HFF-Myc (cell line): Measurements from ENCODE around the gene PRDM16.

ENCODE experiments used
- DNase-seq: peaks from one replicate; pipeline ENCODE4 v3.0.0-alpha.2; 2011; ENCODE audit warnings: low read depth; ENCODE audit errors: extremely low read depth
- H3K4me3 ChIP-seq: replicated peaks from 2 replicates; pipeline ENCODE4 v1.5.1; 2011; ENCODE audit warnings: low read depth, mild to moderate bottlenecking, control low read depth, low read length
- CTCF ChIP-seq: IDR thresholded peaks from 2 replicates; pipeline ENCODE4 v1.5.1; 2012; ENCODE audit warnings: mild to moderate bottlenecking, low read depth, low read length, control low read depth; ENCODE audit errors: missing control alignments

The PRDM16 gene

GRCh38 chr1:3459940-3460671 is 391.1 kb downstream of the PRDM16 start:
- TF ChIP-seq CTCF: no peak
- DNase-seq: no peak
- H3K4me3 ChIP-seq: no peak overlapping the region

GRCh38 chr1:3460672-3461131 is 391.7 kb downstream of the PRDM16 start:
- no peak overlapping the region for H3K4me3 ChIP-seq
- TF ChIP-seq CTCF: no peak
- DNase-seq: no peak

GRCh38 chr1:3461238-3461933 is 392.4 kb downstream of the PRDM16 start:
- no peak for TF ChIP-seq CTCF
- no peak overlapping the region for H3K4me3 ChIP-seq
- no peak for DNase-seq

- no peak for DNase-seq
- no peak overlapping the region for H3K4me3 ChIP-seq
- TF ChIP-seq CTCF: no peak
Measured at GRCh38 chr1:3461934-3462275, 392.9 kb downstream of the PRDM16 start.

GRCh38 chr1:3462356-3463012 is 393.5 kb downstream of the PRDM16 start:
- no peak overlapping the region for H3K4me3 ChIP-seq
- no peak for DNase-seq
- TF ChIP-seq CTCF: no peak

- TF ChIP-seq CTCF: no peak
- DNase-seq: no peak
- H3K4me3 ChIP-seq: no peak overlapping the region
Measured at GRCh38 chr1:3463013-3463385, 394.0 kb downstream of the PRDM16 start.
